A549 (cell line): Measurements from ENCODE around the gene DACH1.

ENCODE experiments used
- CTCF ChIP-seq: fragments of >200 bp; sonication (Bioruptor Twin); formaldehyde crosslinking; IDR thresholded peaks from 3 replicates; pipeline ENCODE4 v1.5.1; 2016
- E2F6 ChIP-seq: IDR thresholded peaks from 2 replicates; pipeline ENCODE4 v1.6.1; 2012; ENCODE audit warnings: low read depth, borderline replicate concordance
- EP300 ChIP-seq, 2 experiments: fragments of >200 bp; sonication (Bioruptor Twin); formaldehyde crosslinking; IDR thresholded peaks; 2 replicates in 1 of 2; 3 replicates in 1 of 2; pipeline ENCODE4 v1.6.1; 2016 to 2017
- MAX ChIP-seq: IDR thresholded peaks from 2 replicates; pipeline ENCODE4 v1.6.1; 2012
- NFE2L2 ChIP-seq: fragments of 150-350 bp; conservative IDR thresholded peaks from 2 replicates; pipeline ENCODE4 v1.6.1; 2014; ENCODE audit warnings: low read length
- NPAS2 ChIP-seq: fragments of 250-450 bp; sonication (Bioruptor Pico); IDR thresholded peaks from 2 replicates; pipeline ENCODE4 v1.8.0; 2022; ENCODE audit warnings: mild to moderate bottlenecking, moderate library complexity, borderline replicate concordance
- PHF8 ChIP-seq: fragments of 200-600 bp; sonication (generic); IDR thresholded peaks from 2 replicates; pipeline ENCODE4 v1.6.1; 2016; ENCODE audit warnings: low read depth, mild to moderate bottlenecking, antibody characterized with exemption, moderate library complexity, borderline replicate concordance
- POLR2A ChIP-seq: IDR thresholded peaks from 2 replicates; pipeline ENCODE4 v1.6.1; 2012; ENCODE audit warnings: mild to moderate bottlenecking, low read length
- RFX5 ChIP-seq: fragments of 450-650 bp; IDR thresholded peaks from 2 replicates; pipeline ENCODE4 v1.7.1; 2014; ENCODE audit warnings: antibody characterized with exemption, mild to moderate bottlenecking, moderate library complexity
- SMC3 ChIP-seq: fragments of >200 bp; sonication (Bioruptor Twin); formaldehyde crosslinking; IDR thresholded peaks from 3 replicates; pipeline ENCODE4 v1.6.1; 2018; ENCODE audit warnings: inconsistent platforms
- TFCP2L1 ChIP-seq: fragments of 250-450 bp; sonication (Bioruptor Pico); IDR thresholded peaks from 2 replicates; pipeline ENCODE4 v1.5.0; 2021; ENCODE audit warnings: mild to moderate bottlenecking
- USF2 ChIP-seq: fragments of 450-650 bp; IDR thresholded peaks from 2 replicates; pipeline ENCODE4 v1.6.1; 2014; ENCODE audit warnings: antibody characterized with exemption

- no peak for TF ChIP-seq POLR2A
- TF ChIP-seq NPAS2 (CRISPR knock-in tag): no peak
- no peak for TF ChIP-seq CTCF
- TF ChIP-seq SMC3: no peak
- TF ChIP-seq NFE2L2: no peak
- no peak for TF ChIP-seq E2F6
- no peak for TF ChIP-seq PHF8
- TF ChIP-seq RFX5: no peak
- no peak for TF ChIP-seq EP300 (IDR thresholded peaks at IDR 0.05)
- no peak for TF ChIP-seq MAX
- TF ChIP-seq TFCP2L1: no peak
- no peak for TF ChIP-seq USF2
These were observed 36.3 kb downstream of the DACH1 start for GRCh38 chr13:71830736-71831135.
